ENCODE data around the gene TOR3A.
"Not testable (repeated sequence)": the region's sequence is repeated elsewhere in the genome, so short reads cannot be mapped to it uniquely, and the experiment has no call there.

GRCh38 chr1:179135707-179136106, 53.8 kb downstream of the TOR3A start:
- TF ChIP-seq POLR2A (IDR thresholded peaks at IDR 0.05): not testable (repeated sequence)
- TF ChIP-seq, protein P1, sequence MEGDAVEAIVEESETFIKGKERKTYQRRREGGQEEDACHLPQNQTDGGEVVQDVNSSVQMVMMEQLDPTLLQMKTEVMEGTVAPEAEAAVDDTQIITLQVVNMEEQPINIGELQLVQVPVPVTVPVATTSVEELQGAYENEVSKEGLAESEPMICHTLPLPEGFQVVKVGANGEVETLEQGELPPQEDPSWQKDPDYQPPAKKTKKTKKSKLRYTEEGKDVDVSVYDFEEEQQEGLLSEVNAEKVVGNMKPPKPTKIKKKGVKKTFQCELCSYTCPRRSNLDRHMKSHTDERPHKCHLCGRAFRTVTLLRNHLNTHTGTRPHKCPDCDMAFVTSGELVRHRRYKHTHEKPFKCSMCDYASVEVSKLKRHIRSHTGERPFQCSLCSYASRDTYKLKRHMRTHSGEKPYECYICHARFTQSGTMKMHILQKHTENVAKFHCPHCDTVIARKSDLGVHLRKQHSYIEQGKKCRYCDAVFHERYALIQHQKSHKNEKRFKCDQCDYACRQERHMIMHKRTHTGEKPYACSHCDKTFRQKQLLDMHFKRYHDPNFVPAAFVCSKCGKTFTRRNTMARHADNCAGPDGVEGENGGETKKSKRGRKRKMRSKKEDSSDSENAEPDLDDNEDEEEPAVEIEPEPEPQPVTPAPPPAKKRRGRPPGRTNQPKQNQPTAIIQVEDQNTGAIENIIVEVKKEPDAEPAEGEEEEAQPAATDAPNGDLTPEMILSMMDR (IDR thresholded peaks at IDR 0.05): not testable (repeated sequence)

All from testis (tissue), 2 donors.